Lung (tissue), 12 donors: ENCODE results near the gene CCDC57. TPM values are rescaled to one million over a fixed set of nuclear protein-coding genes. Genes with fewer than 3 reads are reported as not detected.

ENCODE experiments used
- ATAC-seq: fragments of 200-7000 bp; cut with Tn5 transposase; one replicate; pipeline ENCODE4 v1.9.1; 2020; ENCODE audit warnings: moderate number of reproducible peaks; ENCODE audit not compliant: insufficient read depth, low FRiP score
- DNase-seq, 3 donors: peaks; one replicate each; pipeline ENCODE4 v3.0.0-alpha.2; 2013 to 2017
- H3K27ac ChIP-seq, 2 donors: one replicate each; pipeline ENCODE4 v1.5.1; 2013; ENCODE audit warnings: mild to moderate bottlenecking in 2 of 2, moderate library complexity in 2 of 2, control low read depth in 1 of 2, inconsistent platforms in 1 of 2, low read depth in 1 of 2, low read length in 1 of 2
- H3K27me3 ChIP-seq, 3 donors: one replicate each; pipeline ENCODE4 v1.5.1; 2013; ENCODE audit warnings: low read length in 2 of 3; ENCODE audit not compliant: control insufficient read depth in 3 of 3, insufficient read depth in 3 of 3
- H3K36me3 ChIP-seq, 4 donors: one replicate each; pipeline ENCODE4 v1.5.1; 2013; ENCODE audit warnings: low read length in 4 of 4, mild to moderate bottlenecking in 1 of 4, moderate library complexity in 1 of 4; ENCODE audit not compliant: control insufficient read depth in 4 of 4, insufficient read depth in 4 of 4
- H3K4me1 ChIP-seq, 5 donors: one replicate each; pipeline ENCODE4 v1.5.1; 2013; ENCODE audit warnings: low read length in 5 of 5, mild to moderate bottlenecking in 2 of 5, moderate library complexity in 1 of 5; ENCODE audit not compliant: control insufficient read depth in 5 of 5, insufficient read depth in 5 of 5
- H3K4me3 ChIP-seq: one replicate; pipeline ENCODE4 v1.5.1; 2013; ENCODE audit warnings: mild to moderate bottlenecking, control low read depth, moderate library complexity
- H3K9ac ChIP-seq, 2 donors: one replicate each; pipeline ENCODE4 v1.5.1; 2013; ENCODE audit warnings: low read length in 2 of 2, control low read depth in 1 of 2; ENCODE audit not compliant: insufficient read depth in 1 of 2
- H3K9me3 ChIP-seq, 4 donors: one replicate each; pipeline ENCODE4 v1.5.1; 2013; ENCODE audit warnings: low read length in 3 of 4, mild to moderate bottlenecking in 1 of 4, moderate library complexity in 1 of 4; ENCODE audit not compliant: control insufficient read depth in 4 of 4, insufficient read depth in 3 of 4
- CTCF ChIP-seq: IDR thresholded peaks from 2 replicates; pipeline ENCODE4 v1.5.1; 2012; ENCODE audit warnings: mild to moderate bottlenecking; ENCODE audit errors: control extremely low read depth, extremely low read depth
- WGBS, 2 donors: extraction: QIAGEN DNeasy Blood & Tissue Kit; methylation state at CpG; one replicate each; pipeline ENCODE4 v1.1.7; 2013; 5-methylcytosine and 5-hydroxymethylcytosine counted together
- polyA plus RNA-seq, 2 donors: library from polyadenylated mRNA; stranded (reverse); fragments of 200-250 nt; gene quantifications; one replicate each; pipeline ENCODE4 v1.2.1, GENCODE V29; 2013
- total RNA-seq, 2 donors: library from RNA; depleted of rRNA in 1 of 2; stranded (reverse); fragments of >200 nt in 1 of 2; gene quantifications; one replicate each; pipeline ENCODE4 v1.2.1, GENCODE V29; 2014 to 2021
- donor health status: control.
- donor health status: control.
- donor health status: Bipolar disorder and iron deficiency.
- donor health status: healthy.
- donor health status: DM: yes; HTN: yes; CAD: no.

CCDC57 gene
- total and polyA plus RNA-seq, 4 donors = 33.2 to 128 (median 74.9) TPM

GRCh38 chr17:82114447-82114846 is 98.2 kb downstream of the CCDC57 start:
- H3K27me3 ChIP-seq = no peaks in the 10 kb centered on the region
- H3K9me3 ChIP-seq = no peaks in the 10 kb centered on the region
- no peak overlapping the region for H3K4me3 ChIP-seq
- H3K9ac ChIP-seq = no peak overlapping the region
- TF ChIP-seq CTCF = no peak
- H3K36me3 ChIP-seq = peaks cover 0 to 2% (median 0%) of the 10 kb centered on the region in 4 donors
- H3K4me1 ChIP-seq = peaks cover 0 to 18% (median 4%) of the 10 kb centered on the region in 5 donors
- DNase-seq (no peak), ATAC-seq (no peak)
- WGBS, 2 donors = 94 to 96% methylated on average over 10 of the region's 10 CpGs
- peak overlapping the region in 1 of 2 donors; percentile 35 for H3K27ac ChIP-seq

GRCh38 chr17:82113941-82114340 is 98.7 kb downstream of the CCDC57 start:
- 88 to 91% methylated on average over 13 of the region's 13 CpGs for WGBS, 2 donors
- Histone ChIP-seq H3K27ac (peak overlapping the region in 1 of 2 donors; percentile 62), H3K9ac (no peak overlapping the region), H3K9me3 (no peaks in the 10 kb centered on the region), H3K4me1 (peaks cover 0 to 14% (median 4%) of the 10 kb centered on the region in 5 donors), H3K27me3 (no peaks in the 10 kb centered on the region), H3K4me3 (no peak overlapping the region), H3K36me3 (peaks cover 0 to 2% (median 0%) of the 10 kb centered on the region in 4 donors)
- no peak for ATAC-seq
- no peak for TF ChIP-seq CTCF
- DNase-seq = no peak

- DNase-seq (no peak), ATAC-seq (no peak)
- H3K27me3 ChIP-seq = no peaks in the 10 kb centered on the region
- 80 to 82% methylated on average over 9 of the region's 9 CpGs for WGBS, 2 donors
- peaks cover 0 to 2% (median 0%) of the 10 kb centered on the region in 4 donors for H3K36me3 ChIP-seq
- H3K27ac ChIP-seq = peak overlapping the region in 1 of 2 donors; percentile 62
- H3K4me3 ChIP-seq = no peak overlapping the region
- H3K9me3 ChIP-seq = no peaks in the 10 kb centered on the region
- H3K4me1 ChIP-seq = peaks cover 0 to 10% (median 4%) of the 10 kb centered on the region in 5 donors
- no peak for TF ChIP-seq CTCF
- no peak overlapping the region for H3K9ac ChIP-seq
These were observed 99.2 kb downstream of the CCDC57 start for GRCh38 chr17:82113422-82113821.

- TF ChIP-seq CTCF = no peak
- H3K36me3 ChIP-seq = peaks cover 0 to 2% (median 0%) of the 10 kb centered on the region in 4 donors
- peak; percentile 44 for ATAC-seq
- no peak overlapping the region for H3K4me3 ChIP-seq
- H3K9me3 ChIP-seq = no peaks in the 10 kb centered on the region
- no peaks in the 10 kb centered on the region for H3K27me3 ChIP-seq
- H3K9ac ChIP-seq = no peak overlapping the region
- peak overlapping the region in 1 of 2 donors; percentile 89 for H3K27ac ChIP-seq
- no peak for DNase-seq
- H3K4me1 ChIP-seq = peaks cover 0 to 6% (median 3%) of the 10 kb centered on the region in 5 donors
- WGBS, 2 donors = 52 to 65% methylated on average over 6 of the region's 6 CpGs
These were observed 99.7 kb downstream of the CCDC57 start for GRCh38 chr17:82112914-82113311.
